ENCODE measurements around the gene PHYHIPL.

DNA sequence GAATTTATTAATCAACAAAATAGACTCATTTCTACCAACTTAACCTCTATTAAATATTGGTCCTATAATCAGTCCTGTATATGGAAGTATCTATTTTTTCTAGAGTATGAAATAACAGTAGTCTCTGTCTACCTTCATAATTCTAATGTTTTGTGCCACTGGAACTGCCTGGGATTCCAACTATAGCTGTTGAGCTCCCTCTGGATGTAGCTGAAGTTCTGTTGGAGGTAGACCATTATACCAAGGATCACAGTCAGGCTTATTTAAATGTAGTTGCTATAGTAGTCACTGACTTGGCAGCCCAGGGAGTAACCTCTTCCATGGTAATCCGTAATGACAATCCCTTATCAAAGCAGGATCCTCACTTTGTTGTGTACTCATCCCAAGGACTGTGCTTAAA lies 48.5 kb upstream of the PHYHIPL start:
- TF ChIP-seq POLR2A (IDR thresholded peaks at IDR 0.05; ENCODE audit: control extremely low read depth in 1 of 2, low read depth in 2 of 2, low read length in 2 of 2), result no peak
- TF ChIP-seq SIN3A (conservative IDR thresholded peaks at IDR 0.05 in 1 of 2, IDR thresholded peaks at IDR 0.05 in 1 of 2; ENCODE audit: low read depth in 1 of 2, low read length in 2 of 2), result no peak
- TF ChIP-seq, protein P1, sequence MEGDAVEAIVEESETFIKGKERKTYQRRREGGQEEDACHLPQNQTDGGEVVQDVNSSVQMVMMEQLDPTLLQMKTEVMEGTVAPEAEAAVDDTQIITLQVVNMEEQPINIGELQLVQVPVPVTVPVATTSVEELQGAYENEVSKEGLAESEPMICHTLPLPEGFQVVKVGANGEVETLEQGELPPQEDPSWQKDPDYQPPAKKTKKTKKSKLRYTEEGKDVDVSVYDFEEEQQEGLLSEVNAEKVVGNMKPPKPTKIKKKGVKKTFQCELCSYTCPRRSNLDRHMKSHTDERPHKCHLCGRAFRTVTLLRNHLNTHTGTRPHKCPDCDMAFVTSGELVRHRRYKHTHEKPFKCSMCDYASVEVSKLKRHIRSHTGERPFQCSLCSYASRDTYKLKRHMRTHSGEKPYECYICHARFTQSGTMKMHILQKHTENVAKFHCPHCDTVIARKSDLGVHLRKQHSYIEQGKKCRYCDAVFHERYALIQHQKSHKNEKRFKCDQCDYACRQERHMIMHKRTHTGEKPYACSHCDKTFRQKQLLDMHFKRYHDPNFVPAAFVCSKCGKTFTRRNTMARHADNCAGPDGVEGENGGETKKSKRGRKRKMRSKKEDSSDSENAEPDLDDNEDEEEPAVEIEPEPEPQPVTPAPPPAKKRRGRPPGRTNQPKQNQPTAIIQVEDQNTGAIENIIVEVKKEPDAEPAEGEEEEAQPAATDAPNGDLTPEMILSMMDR (IDR thresholded peaks at IDR 0.05; ENCODE audit: control extremely low read depth in 1 of 3, insufficient read depth in 1 of 3, low read depth in 1 of 3, low read length in 3 of 3), result no peak
- no peak for TF ChIP-seq NRF1 (IDR thresholded peaks at IDR 0.05; ENCODE audit: low read depth, low read length)
